ENCODE results near the gene SLC10A6. TPM values are rescaled to one million over a fixed set of nuclear protein-coding genes. Genes with fewer than 3 reads are reported as not detected.
"Not testable (repeated sequence)": the region's sequence is repeated elsewhere in the genome, so short reads cannot be mapped to it uniquely, and the experiment has no call there.

SLC10A6 gene, protein sequence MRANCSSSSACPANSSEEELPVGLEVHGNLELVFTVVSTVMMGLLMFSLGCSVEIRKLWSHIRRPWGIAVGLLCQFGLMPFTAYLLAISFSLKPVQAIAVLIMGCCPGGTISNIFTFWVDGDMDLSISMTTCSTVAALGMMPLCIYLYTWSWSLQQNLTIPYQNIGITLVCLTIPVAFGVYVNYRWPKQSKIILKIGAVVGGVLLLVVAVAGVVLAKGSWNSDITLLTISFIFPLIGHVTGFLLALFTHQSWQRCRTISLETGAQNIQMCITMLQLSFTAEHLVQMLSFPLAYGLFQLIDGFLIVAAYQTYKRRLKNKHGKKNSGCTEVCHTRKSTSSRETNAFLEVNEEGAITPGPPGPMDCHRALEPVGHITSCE
- polyA plus RNA-seq (ENCODE audit: insufficient read length in 10 of 10): under 1 TPM in 7 of 10 donors, not detected in 3; 0.11 to 0.33 (median 0.19) TPM
- long read RNA-seq, donor 1: 0 reads
- long read RNA-seq, donor 2: 0 reads
- long read RNA-seq, donor 3: 0 reads
- long read RNA-seq, donor 4: 0 reads
- long read RNA-seq, donor 5: 0 reads
- long read RNA-seq, donor 6: 0 reads
- long read RNA-seq, donor 7: 0 reads
- long read RNA-seq, donor 8: 0 reads
- long read RNA-seq, donor 9: 0 reads

DNA sequence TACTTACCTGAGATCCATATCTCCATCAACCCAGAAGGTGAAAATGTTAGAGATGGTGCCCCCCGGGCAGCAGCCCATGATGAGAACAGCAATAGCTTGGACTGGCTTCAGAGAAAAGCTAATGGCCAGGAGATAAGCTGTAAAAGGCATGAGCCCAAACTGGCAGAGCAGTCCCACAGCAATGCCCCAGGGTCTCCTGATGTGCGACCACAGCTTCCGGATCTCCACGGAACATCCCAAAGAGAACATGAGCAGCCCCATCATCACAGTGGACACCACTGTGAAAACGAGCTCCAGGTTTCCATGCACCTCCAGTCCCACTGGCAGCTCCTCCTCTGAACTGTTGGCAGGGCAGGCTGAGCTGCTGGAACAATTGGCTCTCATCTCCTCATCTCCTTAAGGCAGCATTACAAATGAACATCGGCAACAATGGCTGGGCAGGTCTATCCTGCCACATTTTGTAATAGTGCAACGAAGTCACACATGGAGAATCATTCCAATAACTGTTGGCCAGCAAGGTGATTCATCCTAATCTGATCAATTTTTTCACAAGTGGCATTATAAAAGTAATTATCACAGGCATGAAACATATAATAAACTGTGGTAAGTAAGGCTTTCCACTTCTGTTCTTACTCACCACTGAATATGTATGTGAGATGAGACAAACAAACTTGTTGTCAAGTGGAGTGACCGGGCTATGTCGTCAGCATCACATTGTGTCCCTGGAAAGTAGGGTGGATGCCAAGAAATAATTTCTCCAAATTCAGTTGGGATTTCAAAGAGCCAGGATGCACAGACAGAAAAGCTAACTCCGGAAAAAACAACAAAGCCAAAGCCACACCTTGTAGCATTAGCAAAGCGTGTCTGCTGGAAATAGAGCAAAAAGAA, at the start of gene SLC10A6:
Gene SLC10A6, minus strand, starts transcription at position 653 of the 888 bp plus-strand sequence. Its CDS starts 269 bp downstream, at position 384.
- DNase-seq: peak in 2 of 3 donors; percentile 51 to 63

DNA sequence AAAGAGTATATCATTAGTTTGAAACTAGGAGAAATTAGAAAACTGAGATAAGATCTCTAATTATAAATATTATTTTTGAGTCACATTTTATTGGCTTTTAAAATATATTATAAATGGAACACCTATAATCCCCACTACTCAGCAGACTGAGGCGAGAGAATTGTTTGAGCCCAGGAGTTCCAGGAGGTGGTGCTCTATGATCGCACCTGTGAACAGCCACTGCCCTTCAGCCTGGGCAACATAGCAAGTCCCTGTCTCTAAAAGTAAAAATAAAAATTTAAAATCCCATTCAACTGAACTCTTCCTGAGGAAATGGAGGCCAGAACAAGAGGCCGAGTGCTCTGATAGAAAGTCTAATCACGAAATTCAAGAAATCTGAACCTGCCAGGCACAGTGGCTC, 49.4 kb upstream of the SLC10A6 start:
- DNase-seq: no peak

DNA sequence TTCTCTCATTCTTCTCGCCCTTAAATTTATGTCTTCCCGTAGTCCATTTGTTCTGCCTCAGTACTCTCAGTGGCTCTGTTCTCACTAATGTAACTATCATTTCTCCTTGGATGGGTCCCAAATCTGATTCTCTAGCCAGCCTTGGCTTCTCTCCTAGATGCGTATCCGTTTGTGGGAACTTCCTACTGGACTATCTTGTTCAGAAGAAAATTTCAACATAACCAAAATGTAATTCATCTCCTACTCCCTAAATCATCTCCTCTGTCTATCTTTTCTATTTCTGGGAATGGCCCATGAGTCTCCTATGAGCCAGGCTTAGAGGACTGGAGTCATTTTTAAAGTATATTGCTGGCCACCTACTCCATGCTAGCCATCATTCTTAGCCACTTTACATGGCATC, 47.4 kb upstream of the SLC10A6 start:
- DNase-seq: no peak

DNA sequence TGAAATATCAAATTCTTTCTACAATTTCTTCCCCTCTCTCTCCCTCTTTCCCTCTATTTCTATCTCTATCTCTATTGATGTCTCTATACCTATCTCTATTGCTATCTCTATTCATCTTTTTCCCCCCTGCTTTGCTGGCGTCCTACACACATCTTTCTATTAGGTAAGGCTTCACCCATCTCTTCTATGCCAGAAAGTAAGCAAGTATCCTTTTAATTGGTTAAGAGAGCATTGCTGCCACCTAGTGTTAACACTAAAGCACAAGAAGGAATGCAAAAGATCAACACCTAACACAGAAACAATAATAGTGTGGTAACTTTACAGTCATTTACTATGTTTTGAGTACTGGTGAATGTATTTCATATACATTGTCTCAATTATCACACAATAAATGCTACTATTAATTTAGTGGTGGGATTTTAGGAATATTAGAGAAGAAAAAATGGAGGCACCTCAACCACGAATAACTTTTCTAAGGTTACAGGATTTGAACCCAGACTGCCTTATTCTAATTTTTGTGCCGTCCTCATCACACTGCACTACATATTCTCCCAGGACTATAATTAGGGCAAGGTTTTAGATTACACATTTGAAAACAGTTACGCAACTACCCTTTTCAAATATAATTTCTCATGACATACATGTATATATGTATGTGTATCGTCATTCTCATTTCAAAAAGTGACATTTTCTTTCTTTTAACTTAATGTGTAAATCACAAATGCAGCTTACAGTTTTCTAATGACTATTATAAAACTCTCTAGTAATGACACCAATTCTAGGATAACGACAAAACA, 46.7 kb upstream of the SLC10A6 start:
- DNase-seq: peak; percentile 65 to 78 (median 69)

DNA sequence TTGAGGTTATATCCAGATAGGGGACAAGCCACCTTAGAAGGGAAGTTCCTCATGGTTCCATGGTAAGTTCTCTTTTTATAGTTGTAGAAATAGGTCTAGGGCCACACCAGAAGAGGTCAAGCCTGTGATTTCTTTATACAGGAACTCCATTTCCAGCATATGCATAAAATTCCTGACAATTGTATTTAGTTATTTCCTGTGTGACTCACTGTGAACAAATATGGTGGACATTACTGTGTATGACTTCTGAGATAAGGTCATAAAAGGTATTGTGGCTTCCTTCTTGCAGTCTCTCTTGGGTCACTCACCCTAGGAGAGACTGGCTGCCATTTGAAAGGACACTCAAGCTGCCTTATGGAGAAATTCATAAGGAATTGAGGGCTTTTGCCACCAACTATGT, 45.3 kb upstream of the SLC10A6 start:
- DNase-seq: no peak

DNA sequence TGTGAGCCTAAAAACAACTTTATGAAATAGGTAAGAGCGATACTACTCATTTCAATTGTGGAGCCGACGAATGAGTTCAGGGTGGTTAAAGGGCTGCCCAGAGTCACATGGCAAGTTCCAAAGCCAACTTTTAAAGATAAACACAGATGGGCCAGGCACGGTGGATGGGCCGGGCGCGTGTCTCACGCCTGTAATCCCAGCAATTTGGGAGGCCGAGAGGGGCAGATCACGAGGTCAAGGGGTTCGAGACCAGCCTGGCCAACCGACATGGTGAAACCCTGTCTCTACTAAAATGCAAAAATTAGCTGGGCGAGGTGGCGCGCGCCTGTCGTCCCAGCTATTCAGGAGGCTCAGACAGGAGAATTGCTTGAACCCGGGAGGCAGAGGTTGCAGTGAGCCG, 44.0 kb upstream of the SLC10A6 start:
- no peak for DNase-seq

DNA sequence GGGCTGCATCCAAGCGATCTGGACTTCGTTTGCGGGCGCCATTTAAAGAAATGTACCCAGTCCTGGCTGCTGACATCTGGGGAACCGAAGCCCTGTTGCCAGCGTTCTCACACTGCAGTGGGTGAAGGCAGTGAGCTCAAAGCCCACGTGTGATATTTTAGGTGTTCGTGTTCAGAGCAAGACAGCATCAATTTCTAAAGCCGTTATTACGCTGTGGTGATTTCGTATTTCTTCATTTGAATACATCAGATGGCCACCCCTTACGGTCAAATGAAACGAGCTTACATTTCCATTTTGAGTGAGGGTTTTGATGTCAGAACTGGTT, 43.4 kb upstream of the SLC10A6 start:
- no peak for DNase-seq

DNA sequence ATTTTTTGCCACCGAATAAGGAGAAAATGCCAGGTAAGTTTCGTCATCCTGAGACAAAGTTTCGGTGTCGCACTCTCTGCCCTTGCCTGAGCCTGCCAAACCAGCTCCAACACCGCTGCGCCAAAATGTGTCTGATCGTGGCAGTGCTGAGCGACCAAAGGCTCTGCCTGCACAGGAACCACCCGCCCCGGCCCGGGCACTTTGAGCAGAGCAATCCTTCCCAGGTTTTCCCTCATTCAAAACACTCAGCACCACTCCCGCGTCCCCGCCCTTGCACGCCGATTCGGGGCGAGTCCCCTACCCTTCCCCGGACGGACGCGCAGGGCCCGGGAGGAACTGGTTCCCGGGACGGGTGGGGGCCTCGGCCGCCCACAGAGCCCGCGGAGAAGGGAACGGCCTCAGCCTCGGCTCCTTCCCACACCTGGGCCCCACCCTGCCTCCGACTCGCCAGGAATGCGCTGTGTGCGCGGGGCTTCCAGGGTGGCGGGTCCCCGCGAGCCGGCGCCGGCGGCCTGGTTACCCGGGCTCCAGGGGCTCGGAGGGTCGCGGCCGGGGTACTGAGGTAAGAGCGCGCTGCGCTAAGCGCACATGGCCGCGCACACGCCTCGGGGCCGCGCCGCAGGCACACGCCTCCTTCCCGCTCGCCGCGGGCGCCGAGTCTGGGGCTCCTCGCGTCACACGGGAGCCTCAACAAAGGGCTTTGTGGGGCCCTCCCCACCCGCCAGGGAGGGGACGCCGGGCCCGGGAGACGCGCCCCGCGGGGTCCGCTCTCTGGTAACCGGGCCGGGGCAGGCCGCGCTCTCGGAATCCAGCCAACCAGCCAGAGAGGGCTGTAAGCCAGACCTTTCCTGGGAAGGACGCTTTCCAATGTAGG, 42.8 kb upstream of the SLC10A6 start, which contains the start of gene C4orf36:
Gene C4orf36, minus strand, starts transcription at position 661 of the 874 bp plus-strand sequence. CDS start 902 bp downstream, outside the sequence.
- peak; percentile 26 to 85 (median 59) for DNase-seq

DNA sequence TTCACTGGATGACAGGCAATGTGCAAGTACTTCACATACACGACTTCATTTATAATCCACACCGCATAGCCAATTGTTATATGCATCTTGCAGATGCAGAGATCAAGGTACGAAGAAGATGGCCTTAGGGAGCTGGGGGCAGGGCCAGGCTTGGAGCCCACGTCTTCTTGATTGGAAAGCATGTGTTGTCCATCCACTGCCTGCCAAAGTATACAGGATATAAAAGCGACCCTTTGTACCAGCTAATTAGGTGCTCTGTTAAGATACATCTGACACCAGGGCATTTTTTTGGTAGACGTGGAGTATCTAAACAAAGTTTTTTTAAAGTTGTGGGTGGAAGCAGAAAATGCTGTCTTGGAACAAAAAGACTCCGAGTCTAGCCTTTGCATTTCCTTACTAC, 41.6 kb upstream of the SLC10A6 start:
- DNase-seq: peak in 1 of 3 donors; percentile 49

DNA sequence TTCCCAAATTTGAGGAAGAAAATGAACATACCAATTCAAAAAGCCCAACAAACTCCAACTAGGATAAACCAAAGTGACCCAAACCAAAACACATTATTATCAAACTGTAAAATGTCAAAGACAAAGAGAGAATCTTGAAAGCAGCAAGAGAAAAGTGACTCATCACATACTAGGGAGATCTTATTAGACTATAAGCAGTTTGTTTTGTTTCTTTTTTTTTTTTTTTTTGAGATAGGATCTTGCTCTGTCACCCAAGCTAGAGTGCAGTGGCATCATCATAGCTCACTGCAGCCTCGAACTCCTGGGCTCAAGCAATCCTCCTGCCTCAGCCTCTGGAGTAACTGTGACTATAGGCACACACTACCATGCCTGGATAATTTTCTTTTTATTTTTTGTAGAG, 30.5 kb upstream of the SLC10A6 start:
- no peak for DNase-seq

DNA sequence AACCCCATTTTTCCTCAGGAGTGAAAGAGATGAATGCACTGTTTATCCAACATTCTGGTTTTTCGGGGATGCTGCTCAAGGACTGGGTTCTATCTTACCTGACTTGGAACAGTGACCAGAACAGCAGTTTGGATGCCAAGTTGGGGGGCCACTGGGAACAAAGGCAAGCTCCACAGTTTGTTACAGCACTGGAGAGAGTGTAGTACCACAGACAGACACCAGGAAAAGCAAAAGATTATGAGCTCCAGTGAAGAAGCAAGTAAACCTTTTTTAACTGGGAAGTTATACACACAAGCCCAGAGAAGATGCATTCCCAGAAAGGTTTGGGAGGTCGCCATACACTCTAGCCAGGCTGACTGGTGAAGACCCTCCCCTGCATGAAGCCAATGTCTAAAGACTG, 29.5 kb upstream of the SLC10A6 start:
- DNase-seq: no peak

DNA sequence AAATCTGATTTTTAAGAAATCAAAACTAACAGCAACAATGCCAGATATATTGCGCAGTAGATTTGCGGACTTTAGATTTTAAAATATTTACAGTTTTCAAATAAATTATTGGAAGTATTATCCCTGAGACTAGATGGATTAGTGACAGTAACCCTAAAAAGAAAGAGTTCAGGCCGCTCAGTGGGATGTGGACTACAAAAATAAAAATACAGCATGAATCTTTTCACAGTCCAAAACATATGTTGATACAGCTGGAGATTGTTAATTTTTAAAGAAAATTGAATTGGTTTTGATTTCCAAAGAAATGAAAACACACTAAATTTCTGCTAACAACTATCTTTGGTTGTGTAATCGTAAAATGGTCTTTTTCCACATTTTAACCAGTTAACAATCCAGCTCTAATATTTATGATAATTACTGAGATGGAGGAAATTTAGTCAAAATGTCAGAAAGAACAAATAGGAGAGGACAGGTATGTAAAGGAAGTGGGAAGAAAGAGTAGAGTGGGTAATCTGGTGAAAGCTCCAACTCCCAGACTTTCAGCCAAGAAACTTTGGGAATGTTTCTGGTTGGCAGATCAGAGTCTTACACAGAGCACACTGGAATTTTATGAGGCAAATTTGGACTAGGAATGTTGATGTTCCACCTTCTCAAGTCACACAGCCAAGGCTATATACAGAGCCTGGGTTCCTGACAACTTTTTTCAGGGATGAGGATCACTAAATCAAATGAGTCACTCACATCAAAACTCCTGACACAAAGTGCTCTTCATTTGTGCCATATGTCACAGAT, 27.9 kb upstream of the SLC10A6 start:
- peak in 1 of 3 donors; percentile 27 for DNase-seq

DNA sequence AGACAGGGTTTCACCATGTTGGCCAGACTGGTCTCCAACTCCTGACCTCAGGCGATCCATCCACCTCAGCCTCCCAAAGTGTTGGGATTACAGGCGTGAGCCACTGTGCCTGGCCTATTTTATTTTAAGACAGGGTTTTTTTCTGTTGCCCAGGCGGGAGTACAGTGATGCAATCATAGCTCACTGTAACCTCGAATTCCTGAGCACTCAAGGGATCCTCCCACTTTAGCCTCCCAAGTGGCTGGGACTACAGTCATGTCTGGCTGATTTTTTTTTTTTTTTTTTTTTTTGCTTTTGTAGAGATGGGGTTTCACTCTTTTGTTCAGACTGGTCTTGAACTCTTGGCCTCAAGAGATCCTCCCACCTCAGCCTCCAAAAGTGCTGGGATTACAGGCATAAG, 26.3 kb upstream of the SLC10A6 start:
- not testable (repeated sequence) for DNase-seq

DNA sequence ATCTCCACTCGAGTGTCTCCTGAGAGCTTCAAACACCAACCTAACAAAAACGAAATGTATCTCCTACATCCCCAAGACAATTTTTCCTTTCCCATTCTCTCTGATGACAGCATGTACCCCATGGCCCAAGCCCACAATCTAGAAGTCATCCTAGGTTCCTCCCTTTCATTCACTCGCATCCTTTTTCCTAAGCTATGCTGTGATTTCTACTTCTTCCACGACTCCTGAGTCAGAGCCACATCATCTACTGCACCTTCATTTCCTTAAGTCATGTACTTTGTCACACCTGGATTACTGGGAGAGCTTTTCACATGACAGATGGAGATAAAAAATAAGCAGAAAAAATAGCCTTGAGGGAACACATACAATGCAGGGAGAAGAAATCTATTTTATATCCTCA, 23.0 kb upstream of the SLC10A6 start:
- no peak for DNase-seq

DNA sequence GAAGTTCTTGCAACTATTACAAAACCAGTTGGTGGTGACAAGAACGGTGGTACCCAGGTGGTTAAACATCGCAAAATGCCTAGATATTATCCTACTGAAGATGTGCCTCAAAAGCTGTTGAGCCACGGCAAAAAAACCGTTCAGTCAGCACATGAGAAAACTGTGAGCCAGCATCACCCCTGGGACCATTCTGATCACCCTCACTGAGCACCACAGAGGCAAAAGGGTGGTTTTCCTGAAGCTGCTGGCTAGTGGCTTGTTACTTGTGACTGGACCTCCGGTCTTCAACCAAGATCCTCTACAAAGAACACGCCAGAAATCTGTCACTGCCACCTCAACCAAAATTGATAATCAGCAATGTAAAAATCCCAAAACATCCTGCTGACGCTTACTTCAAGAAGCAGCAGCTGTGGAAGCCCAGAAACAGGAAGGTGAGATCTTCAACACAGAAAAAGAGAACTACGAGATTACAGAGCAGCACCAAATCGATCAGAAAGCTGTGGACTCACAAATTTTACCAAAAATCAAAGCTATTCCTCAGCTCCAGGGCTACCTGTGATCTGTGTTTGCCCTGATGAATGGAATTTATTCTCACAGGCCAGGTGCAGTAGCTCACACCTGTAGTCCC, 21.4 kb upstream of the SLC10A6 start:
- no peak for DNase-seq

DNA sequence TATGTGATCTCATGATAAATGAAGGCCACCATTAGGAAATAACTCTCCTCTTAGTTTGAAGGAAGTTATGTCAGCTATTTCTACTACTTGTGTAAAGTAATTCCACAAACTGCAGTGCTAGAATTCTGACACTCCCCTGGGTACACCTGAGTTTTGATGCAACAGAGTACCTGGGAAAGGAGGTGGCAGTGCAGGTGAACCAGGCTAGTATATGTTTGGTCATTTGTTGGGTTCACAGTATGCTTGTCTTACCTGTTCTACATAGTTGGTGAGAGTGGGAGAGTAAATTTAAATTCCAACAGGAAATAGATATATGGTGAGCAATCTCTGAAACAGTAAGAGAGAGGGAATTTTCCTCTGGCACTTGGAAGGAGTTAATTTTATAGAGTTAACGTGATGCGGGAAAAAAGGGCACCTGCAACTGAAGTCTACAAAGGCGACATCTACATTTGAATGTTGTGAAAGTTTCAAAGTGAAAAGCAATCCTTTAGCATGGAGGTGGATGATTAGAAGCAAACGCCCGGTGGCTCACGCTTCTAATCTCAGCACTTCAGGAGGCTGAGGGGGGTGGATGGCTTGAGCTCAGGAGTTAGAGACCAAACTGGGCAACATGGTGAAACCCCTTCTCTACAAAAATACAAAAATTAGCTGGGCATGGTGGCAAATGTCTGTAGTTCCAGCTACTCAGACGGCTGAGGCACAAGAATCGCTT, 8.3 kb upstream of the SLC10A6 start:
- no peak for DNase-seq

DNA sequence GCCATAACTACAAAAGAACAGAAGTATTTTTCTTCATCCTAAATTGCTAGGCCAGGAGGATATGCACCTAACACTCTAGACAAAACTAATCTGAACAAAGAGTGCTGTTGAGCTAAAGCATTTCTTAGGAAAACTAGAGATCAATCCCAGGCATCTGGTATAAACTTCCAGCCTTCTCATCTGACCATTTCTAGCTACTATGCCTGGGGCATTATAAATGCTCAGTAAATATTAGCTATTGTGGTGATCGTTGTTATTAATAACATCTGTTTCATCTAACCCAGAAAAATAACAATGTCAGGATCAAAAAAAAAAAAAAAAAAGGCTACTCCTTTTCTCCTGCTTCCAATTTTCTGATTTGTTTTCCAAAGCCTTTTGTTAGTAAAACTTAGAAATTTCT, 7.7 kb upstream of the SLC10A6 start:
- no peak for DNase-seq

DNA sequence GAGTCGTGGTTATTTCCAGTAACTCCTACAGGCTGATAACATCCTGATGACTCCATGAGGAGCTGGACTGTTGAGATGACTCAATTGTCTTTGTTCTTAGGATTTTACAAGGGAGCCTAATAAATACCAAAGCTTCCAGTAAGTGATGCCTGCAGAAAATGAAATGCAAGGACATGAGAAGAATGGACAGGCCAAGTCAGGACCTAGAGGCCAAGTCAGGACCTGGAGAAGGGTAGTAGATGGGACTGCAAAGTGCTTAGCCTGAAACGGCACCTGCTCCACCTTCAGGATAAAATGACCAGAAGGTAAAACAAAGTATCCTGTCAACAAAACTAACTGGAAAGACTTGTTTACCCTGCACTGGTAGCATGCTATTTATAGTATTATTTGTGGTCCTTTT, 6.4 kb upstream of the SLC10A6 start:
- DNase-seq: peak in 1 of 3 donors; percentile 24
